IMR-90 (cell line): ENCODE results near the gene APOBEC3H. TPM values are rescaled to one million over a fixed set of nuclear protein-coding genes. Genes with fewer than 3 reads are reported as not detected.
A peak's percentile ranks its signal among the peaks of the same experiment; 100 is the strongest.

Experiments
- ATAC-seq: fragments of 200-7000 bp; cut with Tn5 transposase; 2 replicates; pipeline ENCODE4 v1.9.1; 2020; ENCODE audit warnings: low read depth, mild to moderate bottlenecking, moderate library complexity
- BruUV-seq: library from RNA; stranded (reverse); fragments of 400-500 nt; replicated peaks from 2 replicates; lab custom pipeline; 2021; lab: Mats Ljungman, UMichigan
- CTCF ChIA-PET: fragments of 300-600 bp; formaldehyde crosslinking; extraction: SDS; loops from one replicate; lab custom pipeline; 2021; ENCODE audit warnings: antibody characterized with exemption; lab: Yijun Ruan, JAX
- POLR2A ChIA-PET: fragments of 300-600 bp; sonication (Branson Sonifier 250); formaldehyde crosslinking; loops from one replicate; lab custom pipeline; 2022; ENCODE audit warnings: antibody characterized with exemption; ENCODE audit not compliant: unreplicated experiment; lab: Charles Lee
- DNase-seq: peaks from one replicate; pipeline ENCODE4 v3.0.0; 2013
- H2AFZ ChIP-seq: replicated peaks from 2 replicates; pipeline ENCODE3; 2013; ENCODE audit warnings: low read length, mild to moderate bottlenecking; ENCODE audit not compliant: poor library complexity
- H2AK5ac ChIP-seq: 2 replicates; pipeline ENCODE4 v1.6.1; 2013; ENCODE audit warnings: low read depth, low read length, inconsistent platforms
- H2AK9ac ChIP-seq: replicated peaks from 2 replicates; pipeline ENCODE3; 2013; ENCODE audit warnings: mild to moderate bottlenecking, low read depth, low read length, moderate library complexity; ENCODE audit not compliant: poor library complexity
- H2BK120ac ChIP-seq: 2 replicates; pipeline ENCODE4 v1.6.1; 2013; ENCODE audit warnings: low read depth, low read length, inconsistent platforms
- H2BK15ac ChIP-seq: 3 replicates; pipeline ENCODE4 v1.6.1; 2013; ENCODE audit warnings: low read depth, low read length, inconsistent platforms
- H2BK20ac ChIP-seq: 2 replicates; pipeline ENCODE4 v1.6.1; 2013; ENCODE audit warnings: low read depth, mild to moderate bottlenecking, inconsistent platforms, low read length, moderate library complexity
- H2BK5ac ChIP-seq: 2 replicates; pipeline ENCODE4 v1.6.1; 2013; ENCODE audit warnings: mild to moderate bottlenecking, low read depth, low read length, inconsistent platforms; ENCODE audit not compliant: poor library complexity, severe bottlenecking
- H3K14ac ChIP-seq: replicated peaks from 2 replicates; pipeline ENCODE4 v1.6.1; 2013; ENCODE audit warnings: low read depth, low read length, inconsistent platforms
- H3K18ac ChIP-seq: 2 replicates; pipeline ENCODE4 v1.6.1; 2013; ENCODE audit warnings: low read depth, low read length, control low read depth
- H3K23ac ChIP-seq: 2 replicates; pipeline ENCODE4 v1.6.1; 2013; ENCODE audit warnings: low read depth, low read length, inconsistent platforms
- H3K27ac ChIP-seq: 2 replicates; pipeline ENCODE4 v1.5.1; 2013; ENCODE audit warnings: mild to moderate bottlenecking, control low read depth, low read length; ENCODE audit not compliant: insufficient read depth
- H3K27me3 ChIP-seq: 2 replicates; pipeline ENCODE4 v1.6.1; 2013; ENCODE audit warnings: low read length; ENCODE audit not compliant: control insufficient read depth, insufficient read depth
- H3K36me3 ChIP-seq: 2 replicates; pipeline ENCODE4 v1.6.1; 2013; ENCODE audit warnings: low read length, mixed read lengths; ENCODE audit not compliant: control insufficient read depth, insufficient read depth
- H3K4ac ChIP-seq: 2 replicates; pipeline ENCODE4 v1.6.1; 2013; ENCODE audit warnings: low read depth, low read length, inconsistent platforms
- H3K4me1 ChIP-seq: 2 replicates; pipeline ENCODE4 v1.6.1; 2013; ENCODE audit warnings: low read length, mixed read lengths; ENCODE audit not compliant: control insufficient read depth, insufficient read depth
- H3K4me2 ChIP-seq: 2 replicates; pipeline ENCODE4 v1.6.1; 2013; ENCODE audit warnings: low read depth, mild to moderate bottlenecking, control low read depth, low read length, moderate library complexity
- H3K4me3 ChIP-seq: 2 replicates; pipeline ENCODE4 v1.5.1; 2013; ENCODE audit warnings: low read depth, mild to moderate bottlenecking, control low read depth, low read length, moderate library complexity; ENCODE audit not compliant: insufficient read depth
- H3K56ac ChIP-seq: 2 replicates; pipeline ENCODE4 v1.6.1; 2013; ENCODE audit warnings: low read length, inconsistent platforms; ENCODE audit not compliant: insufficient read depth; ENCODE audit errors: extremely low read depth
- H3K79me1 ChIP-seq, 2 experiments: 2 replicates each; pipeline ENCODE4 v1.6.1; 2013; ENCODE audit warnings: low read length in 2 of 2, inconsistent platforms in 1 of 2, low read depth in 1 of 2
- H3K9ac ChIP-seq: 2 replicates; pipeline ENCODE4 v1.6.1; 2013; ENCODE audit warnings: low read depth, low read length, control low read depth
- H3K9me1 ChIP-seq: 2 replicates; pipeline ENCODE4 v1.6.1; 2013; ENCODE audit warnings: low read length, inconsistent platforms; ENCODE audit not compliant: insufficient read depth
- H3K9me3 ChIP-seq: 2 replicates; pipeline ENCODE4 v1.6.1; 2013; ENCODE audit warnings: low read length; ENCODE audit not compliant: control insufficient read depth, insufficient read depth
- H4K20me1 ChIP-seq: 2 replicates; pipeline ENCODE4 v1.6.1; 2013; ENCODE audit warnings: low read length, inconsistent platforms; ENCODE audit not compliant: insufficient read depth
- H4K5ac ChIP-seq: 2 replicates; pipeline ENCODE4 v1.6.1; 2013; ENCODE audit warnings: mild to moderate bottlenecking, low read depth, low read length, control low read depth
- H4K8ac ChIP-seq, 2 experiments: 2 replicates each; pipeline ENCODE4 v1.6.1; 2013; ENCODE audit warnings: low read depth in 2 of 2, low read length in 2 of 2, control low read depth in 1 of 2, inconsistent platforms in 1 of 2
- H4K91ac ChIP-seq: 2 replicates; pipeline ENCODE4 v1.6.1; 2013; ENCODE audit warnings: low read depth, low read length, inconsistent platforms; ENCODE audit not compliant: insufficient read depth
- BHLHE40 ChIP-seq: fragments of 150-350 bp; IDR thresholded peaks from 2 replicates; pipeline ENCODE4 v1.6.1; 2016; ENCODE audit warnings: mild to moderate bottlenecking, low read depth, low read length
- CEBPB ChIP-seq: IDR thresholded peaks from 2 replicates; pipeline ENCODE4 v1.6.1; 2012; ENCODE audit warnings: low read depth, low read length, improper control_type of control experiment
- CHD1 ChIP-seq: IDR thresholded peaks from 2 replicates; pipeline ENCODE4 v1.6.1; 2012; ENCODE audit warnings: low read depth, low read length, improper control_type of control experiment
- CTCF ChIP-seq: conservative IDR thresholded peaks from 2 replicates; pipeline ENCODE4 v1.5.1; 2012; ENCODE audit warnings: mild to moderate bottlenecking, low read depth, low read length, improper control_type of control experiment
- FOS ChIP-seq: fragments of 150-350 bp; IDR thresholded peaks from 2 replicates; pipeline ENCODE4 v1.6.1; 2016; ENCODE audit warnings: low read depth, low read length
- MAFK ChIP-seq: IDR thresholded peaks from 2 replicates; pipeline ENCODE4 v1.6.1; 2012; ENCODE audit warnings: low read depth, low read length, improper control_type of control experiment
- MAZ ChIP-seq: IDR thresholded peaks from 2 replicates; pipeline ENCODE4 v1.6.1; 2012; ENCODE audit warnings: low read depth, mild to moderate bottlenecking, low read length, improper control_type of control experiment, moderate library complexity, borderline replicate concordance
- MXI1 ChIP-seq: IDR thresholded peaks from 2 replicates; pipeline ENCODE4 v1.6.1; 2012; ENCODE audit warnings: low read depth, mild to moderate bottlenecking, low read length, moderate library complexity, borderline replicate concordance
- NFE2L2 ChIP-seq: fragments of 150-350 bp; IDR thresholded peaks from 2 replicates; pipeline ENCODE4 v1.6.1; 2016; ENCODE audit warnings: low read depth, mild to moderate bottlenecking, low read length
- RAD21 ChIP-seq: IDR thresholded peaks from 2 replicates; pipeline ENCODE4 v1.6.1; 2012; ENCODE audit warnings: low read length, improper control_type of control experiment
- RCOR1 ChIP-seq: IDR thresholded peaks from 2 replicates; pipeline ENCODE4 v1.6.1; 2012; ENCODE audit warnings: mild to moderate bottlenecking, low read length, improper control_type of control experiment; ENCODE audit not compliant: insufficient replicate concordance
- RFX5 ChIP-seq: IDR thresholded peaks from 2 replicates; pipeline ENCODE4 v1.8.0; 2012; ENCODE audit warnings: low read depth, mild to moderate bottlenecking, low read length, moderate library complexity
- SMC3 ChIP-seq: fragments of 150-350 bp; IDR thresholded peaks from 2 replicates; pipeline ENCODE4 v1.6.1; 2016; ENCODE audit warnings: low read depth, mild to moderate bottlenecking, antibody characterized with exemption, low read length, moderate library complexity
- WGBS, 2 experiments: methylation state at CpG; one replicate each; pipeline versions ENCODE4 v1.1.5 to v1.1.7; 2013; ENCODE audit warnings: missing lambda C conversion rate in 2 of 2; ENCODE audit not compliant: insufficient read length in 1 of 2; ENCODE audit errors: extremely low coverage in 2 of 2; 5-methylcytosine and 5-hydroxymethylcytosine counted together
- dilution Hi-C: fragments of 300-500 bp; cut with HindIII; formaldehyde crosslinking; loops from one replicate; pipeline ENCODE4 v1.14.3; 2018; ENCODE audit warnings: low sequenced_read_pairs; ENCODE audit not compliant: unreplicated experiment
- in situ Hi-C: fragments of 300-500 bp; cut with MboI; formaldehyde crosslinking; loops from 3 replicates; pipeline ENCODE4 v1.14.3; 2019; ENCODE audit warnings: low sequenced_read_pairs, inconsistent platforms, mixed read lengths
- intact Hi-C: fragments of 100-400 bp; cut with micrococcal nuclease; formaldehyde crosslinking; loops from 2 replicates; pipeline ENCODE4 v1.10.0; 2022
- polyA plus RNA-seq, 3 experiments: library from polyadenylated mRNA; depleted of rRNA; stranded (reverse); fragments of >200 nt; gene quantifications; 2 replicates each; pipeline ENCODE4 v1.2.3, GENCODE V29; 2012; ENCODE audit warnings: low replicate concordance in 1 of 3
- total RNA-seq: library from RNA; depleted of rRNA; stranded (reverse); fragments of >200 nt; gene quantifications from 2 replicates; pipeline ENCODE4 v1.2.3, GENCODE V29; 2012
- TF ChIP-seq, protein P1 (sequence below): fragments of 150-350 bp; IDR thresholded peaks from 2 replicates; pipeline ENCODE4 v1.6.1; 2017; ENCODE audit warnings: mild to moderate bottlenecking, antibody characterized with exemption, low read length, low read depth

The APOBEC3H gene
- total and polyA plus RNA-seq, 2 of the 4 experiments (the other 2 are of a cell fraction): 0.18 TPM; not detected in 1

- no peak for TF ChIP-seq RFX5
These were observed 16.8 kb upstream of the APOBEC3H start (continued) for GRCh38 chr22:39080052-39080762.

DNA sequence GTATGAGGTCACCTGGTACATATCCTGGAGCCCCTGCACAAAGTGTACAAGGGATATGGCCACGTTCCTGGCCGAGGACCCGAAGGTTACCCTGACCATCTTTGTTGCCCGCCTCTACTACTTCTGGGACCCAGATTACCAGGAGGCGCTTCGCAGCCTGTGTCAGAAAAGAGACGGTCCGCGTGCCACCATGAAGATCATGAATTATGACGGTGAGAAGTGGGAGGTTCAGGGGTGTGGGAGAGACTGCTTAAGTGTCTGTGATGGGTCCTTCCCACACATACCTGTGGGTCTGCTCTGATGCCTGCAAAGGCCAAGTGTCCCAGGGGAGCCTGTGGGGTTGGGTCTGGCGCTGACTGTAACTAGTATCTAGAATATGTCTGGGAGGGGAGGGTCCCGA is 16.0 kb upstream of the APOBEC3H start:
- intact Hi-C loops (no loop called here), dilution Hi-C loops (no loop called here), in situ Hi-C loops (no loop called here)
- Histone ChIP-seq H2BK15ac (no peak overlapping the region), H3K4me1 (peaks cover 4% of the 10 kb centered on the region), H3K9me1 (no peaks in the 10 kb centered on the region), H2AK5ac (no peak overlapping the region), H3K27me3 (peaks cover 1% of the 10 kb centered on the region; the same call in 1 of the 2 replicates), H2BK20ac (no peak overlapping the region), H3K27ac (no peak overlapping the region), H3K79me1 (peaks cover 0 to 7% of the 10 kb centered on the region in 2 experiments; a peak in 1 of 4 replicates), H4K91ac (no peak overlapping the region), H2AK9ac (peak overlapping the region; percentile 7), H4K5ac (no peak overlapping the region), H3K4ac (no peak overlapping the region), H4K8ac (no peak overlapping the region), H3K18ac (no peak overlapping the region), H3K36me3 (no peaks in the 10 kb centered on the region; the same call in 1 of the 2 replicates), H2BK5ac (no peak overlapping the region), H2BK120ac (no peak overlapping the region), H2AFZ (no peak overlapping the region), H3K4me3 (no peak overlapping the region), H3K9ac (no peak overlapping the region), H3K56ac (no peak overlapping the region), H3K4me2 (no peak overlapping the region), H3K9me3 (no peaks in the 10 kb centered on the region), H3K14ac (no peak overlapping the region), H4K20me1 (no peaks in the 10 kb centered on the region), H3K23ac (no peak overlapping the region)
- WGBS, 2 experiments: 100% methylated on average over 1 of the region's 12 CpGs; no CpG with 5 or more reads in 1 of the 2 experiments
- CTCF ChIA-PET: interaction anchor here (0.9 kb wide), 1 partner anchor 27 kb away, joined by 3 read pairs; no protein-coding TSS in a partner anchor
- DNase-seq (no peak), ATAC-seq (no peak)
- BruUV-seq: no TSS peak
- POLR2A ChIA-PET: no interaction called here
- TF ChIP-seq CHD1: no peak
- TF ChIP-seq FOS: no peak
- TF ChIP-seq CTCF: no peak
- TF ChIP-seq RCOR1: no peak
- TF ChIP-seq, protein P1, sequence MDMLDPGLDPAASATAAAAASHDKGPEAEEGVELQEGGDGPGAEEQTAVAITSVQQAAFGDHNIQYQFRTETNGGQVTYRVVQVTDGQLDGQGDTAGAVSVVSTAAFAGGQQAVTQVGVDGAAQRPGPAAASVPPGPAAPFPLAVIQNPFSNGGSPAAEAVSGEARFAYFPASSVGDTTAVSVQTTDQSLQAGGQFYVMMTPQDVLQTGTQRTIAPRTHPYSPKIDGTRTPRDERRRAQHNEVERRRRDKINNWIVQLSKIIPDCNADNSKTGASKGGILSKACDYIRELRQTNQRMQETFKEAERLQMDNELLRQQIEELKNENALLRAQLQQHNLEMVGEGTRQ: no peak
- TF ChIP-seq RAD21: no peak
- no peak for TF ChIP-seq CEBPB
- TF ChIP-seq MXI1: no peak
- TF ChIP-seq MAFK: no peak
- no peak for TF ChIP-seq RFX5
- no peak for TF ChIP-seq BHLHE40
- TF ChIP-seq NFE2L2: no peak
- TF ChIP-seq MAZ: no peak
- TF ChIP-seq SMC3: no peak
